IMR-90 (cell line): ENCODE data around the gene GBE1. TPM values are rescaled to one million over a fixed set of nuclear protein-coding genes. Genes with fewer than 3 reads are reported as not detected.

Source experiments
- ATAC-seq: fragments of 200-7000 bp; cut with Tn5 transposase; 2 replicates; pipeline ENCODE4 v1.9.1; 2020; ENCODE audit warnings: low read depth, mild to moderate bottlenecking, moderate library complexity
- BruUV-seq: library from RNA; stranded (reverse); fragments of 400-500 nt; replicated peaks from 2 replicates; lab custom pipeline; 2021; lab: Mats Ljungman, UMichigan
- CTCF ChIA-PET: fragments of 300-600 bp; formaldehyde crosslinking; extraction: SDS; loops from one replicate; lab custom pipeline; 2021; ENCODE audit warnings: antibody characterized with exemption; lab: Yijun Ruan, JAX
- POLR2A ChIA-PET: fragments of 300-600 bp; sonication (Branson Sonifier 250); formaldehyde crosslinking; loops from one replicate; lab custom pipeline; 2022; ENCODE audit warnings: antibody characterized with exemption; ENCODE audit not compliant: unreplicated experiment; lab: Charles Lee
- DNase-seq: peaks from one replicate; pipeline ENCODE4 v3.0.0; 2013
- H2AFZ ChIP-seq: replicated peaks from 2 replicates; pipeline ENCODE3; 2013; ENCODE audit warnings: low read length, mild to moderate bottlenecking; ENCODE audit not compliant: poor library complexity
- H2AK5ac ChIP-seq: 2 replicates; pipeline ENCODE4 v1.6.1; 2013; ENCODE audit warnings: low read depth, low read length, inconsistent platforms
- H2AK9ac ChIP-seq: replicated peaks from 2 replicates; pipeline ENCODE3; 2013; ENCODE audit warnings: mild to moderate bottlenecking, low read depth, low read length, moderate library complexity; ENCODE audit not compliant: poor library complexity
- H2BK120ac ChIP-seq: 2 replicates; pipeline ENCODE4 v1.6.1; 2013; ENCODE audit warnings: low read depth, low read length, inconsistent platforms
- H2BK15ac ChIP-seq: 3 replicates; pipeline ENCODE4 v1.6.1; 2013; ENCODE audit warnings: low read depth, low read length, inconsistent platforms
- H2BK20ac ChIP-seq: 2 replicates; pipeline ENCODE4 v1.6.1; 2013; ENCODE audit warnings: low read depth, mild to moderate bottlenecking, inconsistent platforms, low read length, moderate library complexity
- H2BK5ac ChIP-seq: 2 replicates; pipeline ENCODE4 v1.6.1; 2013; ENCODE audit warnings: mild to moderate bottlenecking, low read depth, low read length, inconsistent platforms; ENCODE audit not compliant: poor library complexity, severe bottlenecking
- H3K14ac ChIP-seq: replicated peaks from 2 replicates; pipeline ENCODE4 v1.6.1; 2013; ENCODE audit warnings: low read depth, low read length, inconsistent platforms
- H3K18ac ChIP-seq: 2 replicates; pipeline ENCODE4 v1.6.1; 2013; ENCODE audit warnings: low read depth, low read length, control low read depth
- H3K23ac ChIP-seq: 2 replicates; pipeline ENCODE4 v1.6.1; 2013; ENCODE audit warnings: low read depth, low read length, inconsistent platforms
- H3K27ac ChIP-seq: 2 replicates; pipeline ENCODE4 v1.5.1; 2013; ENCODE audit warnings: mild to moderate bottlenecking, control low read depth, low read length; ENCODE audit not compliant: insufficient read depth
- H3K27me3 ChIP-seq: 2 replicates; pipeline ENCODE4 v1.6.1; 2013; ENCODE audit warnings: low read length; ENCODE audit not compliant: control insufficient read depth, insufficient read depth
- H3K36me3 ChIP-seq: 2 replicates; pipeline ENCODE4 v1.6.1; 2013; ENCODE audit warnings: low read length, mixed read lengths; ENCODE audit not compliant: control insufficient read depth, insufficient read depth
- H3K4ac ChIP-seq: 2 replicates; pipeline ENCODE4 v1.6.1; 2013; ENCODE audit warnings: low read depth, low read length, inconsistent platforms
- H3K4me1 ChIP-seq: 2 replicates; pipeline ENCODE4 v1.6.1; 2013; ENCODE audit warnings: low read length, mixed read lengths; ENCODE audit not compliant: control insufficient read depth, insufficient read depth
- H3K4me2 ChIP-seq: 2 replicates; pipeline ENCODE4 v1.6.1; 2013; ENCODE audit warnings: low read depth, mild to moderate bottlenecking, control low read depth, low read length, moderate library complexity
- H3K4me3 ChIP-seq: 2 replicates; pipeline ENCODE4 v1.5.1; 2013; ENCODE audit warnings: low read depth, mild to moderate bottlenecking, control low read depth, low read length, moderate library complexity; ENCODE audit not compliant: insufficient read depth
- H3K56ac ChIP-seq: 2 replicates; pipeline ENCODE4 v1.6.1; 2013; ENCODE audit warnings: low read length, inconsistent platforms; ENCODE audit not compliant: insufficient read depth; ENCODE audit errors: extremely low read depth
- H3K79me1 ChIP-seq, 2 experiments: 2 replicates each; pipeline ENCODE4 v1.6.1; 2013; ENCODE audit warnings: low read length in 2 of 2, inconsistent platforms in 1 of 2, low read depth in 1 of 2
- H3K9ac ChIP-seq: 2 replicates; pipeline ENCODE4 v1.6.1; 2013; ENCODE audit warnings: low read depth, low read length, control low read depth
- H3K9me1 ChIP-seq: 2 replicates; pipeline ENCODE4 v1.6.1; 2013; ENCODE audit warnings: low read length, inconsistent platforms; ENCODE audit not compliant: insufficient read depth
- H3K9me3 ChIP-seq: 2 replicates; pipeline ENCODE4 v1.6.1; 2013; ENCODE audit warnings: low read length; ENCODE audit not compliant: control insufficient read depth, insufficient read depth
- H4K20me1 ChIP-seq: 2 replicates; pipeline ENCODE4 v1.6.1; 2013; ENCODE audit warnings: low read length, inconsistent platforms; ENCODE audit not compliant: insufficient read depth
- H4K5ac ChIP-seq: 2 replicates; pipeline ENCODE4 v1.6.1; 2013; ENCODE audit warnings: mild to moderate bottlenecking, low read depth, low read length, control low read depth
- H4K8ac ChIP-seq, 2 experiments: 2 replicates each; pipeline ENCODE4 v1.6.1; 2013; ENCODE audit warnings: low read depth in 2 of 2, low read length in 2 of 2, control low read depth in 1 of 2, inconsistent platforms in 1 of 2
- H4K91ac ChIP-seq: 2 replicates; pipeline ENCODE4 v1.6.1; 2013; ENCODE audit warnings: low read depth, low read length, inconsistent platforms; ENCODE audit not compliant: insufficient read depth
- CEBPB ChIP-seq: IDR thresholded peaks from 2 replicates; pipeline ENCODE4 v1.6.1; 2012; ENCODE audit warnings: low read depth, low read length, improper control_type of control experiment
- CHD1 ChIP-seq: IDR thresholded peaks from 2 replicates; pipeline ENCODE4 v1.6.1; 2012; ENCODE audit warnings: low read depth, low read length, improper control_type of control experiment
- ELK1 ChIP-seq: fragments of 150-350 bp; IDR thresholded peaks from 2 replicates; pipeline ENCODE4 v1.6.1; 2016; ENCODE audit warnings: low read depth, mild to moderate bottlenecking, low read length, moderate library complexity, borderline replicate concordance
- MAZ ChIP-seq: IDR thresholded peaks from 2 replicates; pipeline ENCODE4 v1.6.1; 2012; ENCODE audit warnings: low read depth, mild to moderate bottlenecking, low read length, improper control_type of control experiment, moderate library complexity, borderline replicate concordance
- NFE2L2 ChIP-seq: fragments of 150-350 bp; IDR thresholded peaks from 2 replicates; pipeline ENCODE4 v1.6.1; 2016; ENCODE audit warnings: low read depth, mild to moderate bottlenecking, low read length
- RFX5 ChIP-seq: IDR thresholded peaks from 2 replicates; pipeline ENCODE4 v1.8.0; 2012; ENCODE audit warnings: low read depth, mild to moderate bottlenecking, low read length, moderate library complexity
- USF2 ChIP-seq: fragments of 150-350 bp; IDR thresholded peaks from 2 replicates; pipeline ENCODE4 v1.6.1; 2017; ENCODE audit warnings: mild to moderate bottlenecking, antibody characterized with exemption, low read length, low read depth
- WGBS, 2 experiments: methylation state at CpG; one replicate each; pipeline versions ENCODE4 v1.1.5 to v1.1.7; 2013; ENCODE audit warnings: missing lambda C conversion rate in 2 of 2; ENCODE audit not compliant: insufficient read length in 1 of 2; ENCODE audit errors: extremely low coverage in 2 of 2; 5-methylcytosine and 5-hydroxymethylcytosine counted together
- dilution Hi-C: fragments of 300-500 bp; cut with HindIII; formaldehyde crosslinking; loops from one replicate; pipeline ENCODE4 v1.14.3; 2018; ENCODE audit warnings: low sequenced_read_pairs; ENCODE audit not compliant: unreplicated experiment
- in situ Hi-C: fragments of 300-500 bp; cut with MboI; formaldehyde crosslinking; loops from 3 replicates; pipeline ENCODE4 v1.14.3; 2019; ENCODE audit warnings: low sequenced_read_pairs, inconsistent platforms, mixed read lengths
- intact Hi-C: fragments of 100-400 bp; cut with micrococcal nuclease; formaldehyde crosslinking; loops from 2 replicates; pipeline ENCODE4 v1.10.0; 2022
- polyA plus RNA-seq, 3 experiments: library from polyadenylated mRNA; depleted of rRNA; stranded (reverse); fragments of >200 nt; gene quantifications; 2 replicates each; pipeline ENCODE4 v1.2.3, GENCODE V29; 2012; ENCODE audit warnings: low replicate concordance in 1 of 3
- total RNA-seq: library from RNA; depleted of rRNA; stranded (reverse); fragments of >200 nt; gene quantifications from 2 replicates; pipeline ENCODE4 v1.2.3, GENCODE V29; 2012

Gene GBE1
- total and polyA plus RNA-seq, 2 of the 4 experiments (the other 2 are of a cell fraction) = 36.7 to 90.3 TPM

GRCh38 chr3:81568378-81568777 lies 193.1 kb downstream of the GBE1 start:
- ATAC-seq = no peak

More at GRCh38 chr3:81568378-81568777, 193.1 kb downstream of the GBE1 start:
- Histone ChIP-seq H3K9ac (no peak overlapping the region), H2BK120ac (no peak overlapping the region), H2BK15ac (no peak overlapping the region), H2BK5ac (no peak overlapping the region), H4K8ac (no peak overlapping the region), H3K36me3 (peaks cover 4% of the 10 kb centered on the region; the same call in 1 of the 2 replicates), H3K27me3 (no peaks in the 10 kb centered on the region), H4K20me1 (no peaks in the 10 kb centered on the region), H3K79me1 (peaks cover 0 to 3% of the 10 kb centered on the region in 2 experiments; a peak in 2 of 4 replicates), H3K4me3 (no peak overlapping the region), H2BK20ac (no peak overlapping the region), H3K56ac (no peak overlapping the region), H3K18ac (no peak overlapping the region), H3K4me1 (no peaks in the 10 kb centered on the region), H3K14ac (no peak overlapping the region), H4K91ac (no peak overlapping the region), H3K4ac (no peak overlapping the region), H3K23ac (no peak overlapping the region), H4K5ac (no peak overlapping the region), H2AK9ac (no peak overlapping the region), H3K27ac (no peak overlapping the region), H2AK5ac (no peak overlapping the region), H2AFZ (no peak overlapping the region), H3K9me3 (no peaks in the 10 kb centered on the region), H3K4me2 (no peak overlapping the region), H3K9me1 (no peaks in the 10 kb centered on the region)
- ChIA-PET CTCF (interaction anchor here (0.6 kb wide), 1 partner anchor 97 kb away, joined by 4 read pairs; no protein-coding TSS in a partner anchor), POLR2A (no interaction called here)
- dilution Hi-C loops = no loop called here
- no TSS peak for BruUV-seq
- no peak for TF ChIP-seq ELK1
- no peak for TF ChIP-seq CEBPB
- TF ChIP-seq MAZ = no peak
- TF ChIP-seq USF2 = no peak
- no peak for TF ChIP-seq CHD1
- no peak for TF ChIP-seq NFE2L2
- no peak for TF ChIP-seq RFX5
- intact Hi-C loops = no loop called here
- WGBS, 2 experiments = no CpG with 5 or more reads among the region's 5 CpGs
- in situ Hi-C loops = no loop called here
- no peak for DNase-seq
